HG02870 (cell line): Measurements from ENCODE around the gene HECW1.
A peak's percentile ranks its signal among the peaks of the same experiment; 100 is the strongest.
"Not testable (repeated sequence)": the region's sequence is repeated elsewhere in the genome, so short reads cannot be mapped to it uniquely, and the experiment has no call there.

Experiments
- ATAC-seq: cut with Tn5 transposase; IDR thresholded peaks from one replicate; pipeline ENCODE4 v1.9.1; 2021; ENCODE audit warnings: mild to moderate bottlenecking, moderate library complexity; ENCODE audit not compliant: unreplicated experiment

The HECW1 gene

GRCh38 chr7:43302773-43303460 is 190.5 kb downstream of the HECW1 start:
- ATAC-seq, result no peak

DNA sequence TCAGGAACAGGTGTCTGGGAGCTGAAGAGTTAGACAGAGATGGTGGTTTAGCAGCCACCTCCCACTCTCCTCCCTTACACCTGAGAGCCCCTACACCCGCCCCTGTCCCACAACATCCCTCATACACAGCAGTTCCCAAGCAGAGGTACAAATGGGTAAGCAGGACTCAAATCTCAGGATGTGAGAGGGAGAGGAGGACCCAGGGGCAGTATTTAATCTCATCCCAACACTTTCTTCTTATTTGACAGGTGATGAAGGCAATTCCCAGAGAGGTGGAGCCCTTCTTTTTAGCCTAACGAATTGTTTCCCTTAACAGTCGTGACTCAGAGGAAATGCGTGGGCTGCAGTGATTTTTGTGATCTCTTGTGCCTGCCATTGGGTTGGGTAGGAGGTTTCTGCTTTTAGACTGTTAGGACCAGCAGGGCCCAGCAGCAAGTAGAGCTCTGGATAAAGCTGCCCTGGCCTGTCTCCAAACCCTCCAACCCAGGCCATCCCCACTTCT is 191.3 kb downstream of the HECW1 start:
- ATAC-seq, result no peak

GRCh38 chr7:43306404-43306803 is 194.0 kb downstream of the HECW1 start:
- no peak for ATAC-seq

DNA sequence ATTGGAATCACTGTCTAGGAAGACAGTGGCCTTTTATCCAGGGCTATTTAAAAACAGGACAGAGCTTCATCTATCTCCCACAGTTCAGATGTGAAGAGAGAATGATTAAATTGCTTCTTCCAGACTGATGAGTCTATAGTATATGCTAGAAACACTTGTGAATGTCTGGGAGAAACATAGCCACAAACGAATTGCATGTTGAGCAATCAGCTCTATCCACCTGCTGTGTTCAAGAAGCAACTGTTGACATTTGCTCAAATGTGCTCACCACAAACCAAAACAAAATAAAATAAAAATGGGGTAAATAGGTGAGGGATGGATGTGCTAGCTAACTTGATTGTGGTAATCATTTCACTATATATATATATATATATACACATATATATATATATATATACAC is 195.1 kb downstream of the HECW1 start:
- no peak for ATAC-seq

DNA sequence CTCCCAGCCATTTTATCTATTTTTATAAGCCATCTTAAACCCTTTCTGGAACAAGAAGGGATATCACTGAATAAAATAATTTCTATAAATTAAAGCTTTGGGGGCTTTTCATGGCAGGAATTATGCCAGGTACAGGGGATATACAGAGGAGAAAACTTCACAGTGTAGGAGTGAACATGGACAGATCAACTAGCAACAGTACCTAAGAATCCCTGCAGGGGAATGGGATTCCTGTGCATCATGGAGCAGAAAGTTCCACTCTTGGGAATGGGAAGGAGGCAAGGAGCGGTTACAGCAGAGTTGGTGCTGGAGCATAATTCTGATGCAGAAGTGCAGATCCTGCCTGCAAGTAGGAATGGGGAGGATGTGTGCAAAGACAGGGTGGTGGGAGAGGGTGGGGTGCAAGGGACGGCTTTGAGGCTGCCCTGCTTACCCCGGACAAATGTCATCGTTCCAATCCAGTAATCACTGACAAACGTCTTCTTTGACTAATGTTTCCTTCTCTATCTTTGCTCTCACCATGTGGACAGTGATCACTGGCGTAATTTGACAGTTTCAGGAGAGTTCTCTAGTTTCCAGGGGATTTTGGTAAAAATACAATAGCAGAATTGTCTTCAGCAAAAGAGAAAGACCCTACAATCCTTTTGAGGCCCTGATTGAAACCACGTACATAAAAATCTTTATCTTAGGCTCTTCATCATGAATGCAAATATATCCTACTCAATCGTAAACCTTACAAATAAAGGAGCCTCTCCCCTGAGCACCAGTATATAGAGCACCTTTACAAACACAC is 196.7 kb downstream of the HECW1 start:
- ATAC-seq, result no peak

DNA sequence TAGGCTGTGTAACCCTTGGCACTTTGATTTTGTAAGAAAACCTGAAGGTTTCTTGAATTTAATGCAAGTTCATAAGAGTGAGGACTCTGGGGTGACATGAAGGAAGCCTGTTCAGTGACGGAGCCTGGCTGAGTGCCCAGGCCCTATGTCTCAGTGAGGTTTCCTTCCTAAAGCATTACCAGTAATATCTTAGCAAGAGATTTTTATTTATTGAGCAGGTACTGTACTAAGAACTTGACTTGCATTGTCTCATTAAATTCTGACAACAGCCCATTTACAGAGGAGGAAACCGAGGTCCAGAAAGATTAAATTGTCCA is 197.2 kb downstream of the HECW1 start:
- no peak for ATAC-seq

GRCh38 chr7:43311052-43311451 is 198.6 kb downstream of the HECW1 start:
- ATAC-seq, result no peak

GRCh38 chr7:43311694-43312093 is 199.2 kb downstream of the HECW1 start:
- no peak for ATAC-seq

DNA sequence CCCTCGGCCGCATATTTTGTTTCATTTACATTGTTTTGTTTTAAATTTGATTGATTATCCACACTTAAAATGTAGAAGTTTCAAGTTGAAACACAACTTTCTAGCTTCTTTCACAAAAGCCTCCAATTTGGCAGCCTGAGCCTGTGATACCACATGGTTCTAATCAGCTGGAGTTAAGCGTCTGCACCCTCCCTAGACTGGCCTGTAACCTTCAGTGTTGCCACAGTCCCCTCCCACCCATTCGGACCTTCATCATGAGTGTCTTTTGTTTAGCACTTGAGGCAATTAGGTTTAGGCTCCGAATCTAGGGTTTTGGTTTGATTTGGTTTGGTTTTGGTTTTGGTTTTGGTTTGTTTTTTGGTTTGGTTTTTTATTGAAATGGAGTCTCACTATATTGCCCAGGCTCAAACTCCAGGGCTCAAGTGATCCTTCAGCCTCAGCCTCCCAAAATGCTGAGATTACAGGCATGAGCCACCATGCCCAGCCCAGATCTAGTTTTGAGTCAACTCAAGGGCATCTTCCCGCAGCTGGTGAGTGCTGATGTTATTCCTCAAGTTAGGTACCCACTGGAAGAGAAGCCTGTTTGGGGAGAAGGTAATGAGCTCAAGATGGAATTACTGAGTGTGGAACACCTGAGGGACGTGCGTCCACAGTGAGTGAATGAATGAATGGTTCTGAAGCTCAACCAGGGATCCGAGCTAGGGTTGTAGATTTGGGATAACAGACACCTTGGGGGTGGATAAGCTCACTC is 201.4 kb downstream of the HECW1 start:
- no peak for ATAC-seq

DNA sequence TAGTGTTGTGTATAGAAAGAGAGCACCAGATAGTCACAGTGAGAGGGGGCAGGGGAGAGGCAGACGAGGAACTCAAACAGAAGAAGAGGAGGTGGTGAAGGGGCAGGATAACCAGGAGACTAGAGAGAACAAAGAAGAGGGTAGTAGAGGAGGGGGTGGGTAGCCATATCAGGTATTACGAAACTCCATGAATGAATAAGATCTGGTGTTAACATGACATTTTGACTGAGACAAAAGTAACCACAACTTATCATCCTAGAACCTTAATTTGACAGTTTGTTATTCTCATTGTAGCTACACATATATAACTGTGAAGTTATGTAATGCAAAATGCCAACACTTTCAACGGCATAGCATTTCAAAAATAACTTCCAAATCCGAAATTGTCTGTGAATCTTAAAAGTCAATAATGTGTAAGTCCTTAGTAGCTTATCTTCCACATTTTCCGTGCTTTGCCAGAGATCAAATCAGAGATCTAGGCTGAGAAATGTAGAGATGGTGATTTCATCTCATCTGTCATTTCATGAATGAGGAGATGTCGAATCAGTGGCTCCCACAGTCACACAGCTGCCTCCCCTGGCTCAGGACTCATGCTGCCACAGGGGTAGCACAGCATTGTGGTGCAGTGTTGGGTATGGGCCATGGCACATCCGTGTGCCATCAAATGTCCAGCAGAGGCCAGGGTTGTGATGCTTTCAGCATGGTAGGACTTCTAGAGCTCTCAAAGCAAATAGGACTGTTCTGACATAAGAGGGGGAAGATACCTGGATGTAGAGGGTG is 202.1 kb downstream of the HECW1 start:
- peak; percentile 63 for ATAC-seq

DNA sequence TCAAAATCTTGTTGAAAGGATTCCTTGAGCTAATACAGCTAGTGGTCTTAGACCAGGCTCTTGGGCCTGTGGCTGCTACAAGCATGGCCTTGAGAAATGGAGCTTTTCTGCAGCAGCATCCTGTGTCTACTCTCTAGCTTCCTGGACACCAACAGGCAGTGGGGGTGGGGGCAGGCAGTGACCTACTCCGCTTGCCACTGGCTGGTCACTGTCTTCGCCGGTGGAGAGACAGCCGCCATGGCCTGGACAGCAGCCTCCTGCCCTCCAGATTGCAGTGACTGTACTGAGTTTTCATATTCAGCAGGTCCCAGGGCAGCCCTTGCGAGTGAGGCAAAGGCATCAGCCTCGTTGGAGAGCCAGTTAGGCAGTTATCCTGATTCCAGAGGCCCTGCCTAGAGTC is 204.6 kb downstream of the HECW1 start:
- no peak for ATAC-seq

- ATAC-seq, result no peak
These were observed 205.8 kb downstream of the HECW1 start for GRCh38 chr7:43318188-43318770.

DNA sequence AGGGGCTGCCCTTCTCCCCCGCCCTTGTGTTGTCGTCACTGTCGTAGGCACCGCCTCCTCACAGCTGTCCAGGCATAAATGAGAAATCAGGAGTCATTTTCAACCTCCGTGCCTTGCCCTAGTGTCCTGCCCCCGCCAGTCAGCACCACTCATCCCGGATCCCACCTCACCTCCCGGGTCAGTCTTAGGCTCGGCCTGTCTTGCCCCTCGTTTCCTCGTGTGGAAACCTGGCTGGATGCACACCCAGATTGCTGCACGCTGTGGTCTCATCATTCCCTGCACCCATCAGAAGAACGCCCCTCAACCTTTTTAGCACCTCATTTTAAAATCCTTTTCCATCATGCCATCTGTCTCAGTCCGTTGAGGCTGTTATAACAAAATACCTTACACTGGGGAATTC is 213.1 kb downstream of the HECW1 start:
- ATAC-seq, result no peak

- no peak for ATAC-seq
These were observed 215.9 kb downstream of the HECW1 start for GRCh38 chr7:43328336-43328735.

DNA sequence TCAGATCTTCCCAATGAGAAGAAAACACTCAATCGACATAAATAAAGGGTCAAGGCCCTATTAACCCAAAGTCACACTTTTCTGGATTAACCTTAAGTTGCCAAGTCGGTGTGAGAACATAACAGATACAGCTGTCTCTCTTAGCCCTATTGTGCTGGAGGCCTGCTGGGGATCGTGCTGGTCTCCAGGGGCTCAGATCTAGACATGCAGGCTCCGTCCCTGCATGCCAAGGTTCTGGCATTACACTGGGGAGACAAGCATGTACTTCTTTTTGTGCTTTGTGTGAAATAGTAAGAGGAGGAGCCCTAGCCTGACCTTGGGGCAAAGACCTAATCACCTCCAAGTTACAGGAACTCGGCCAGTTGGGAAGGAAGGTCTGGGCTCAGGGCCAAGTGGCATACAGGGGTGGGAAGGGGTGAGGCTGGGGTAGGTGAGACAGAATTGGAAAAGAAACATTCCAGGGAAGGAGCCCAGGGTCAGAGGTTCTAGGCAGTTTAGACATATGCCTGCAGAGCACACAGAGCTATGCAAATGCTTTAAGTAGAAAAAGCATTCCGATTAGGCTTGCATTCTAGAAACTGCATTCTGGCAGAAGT is 216.4 kb downstream of the HECW1 start:
- ATAC-seq, result no peak

GRCh38 chr7:43332193-43332796 is 219.8 kb downstream of the HECW1 start:
- ATAC-seq, result no peak

GRCh38 chr7:43337191-43337590 is 224.7 kb downstream of the HECW1 start:
- ATAC-seq, result no peak

DNA sequence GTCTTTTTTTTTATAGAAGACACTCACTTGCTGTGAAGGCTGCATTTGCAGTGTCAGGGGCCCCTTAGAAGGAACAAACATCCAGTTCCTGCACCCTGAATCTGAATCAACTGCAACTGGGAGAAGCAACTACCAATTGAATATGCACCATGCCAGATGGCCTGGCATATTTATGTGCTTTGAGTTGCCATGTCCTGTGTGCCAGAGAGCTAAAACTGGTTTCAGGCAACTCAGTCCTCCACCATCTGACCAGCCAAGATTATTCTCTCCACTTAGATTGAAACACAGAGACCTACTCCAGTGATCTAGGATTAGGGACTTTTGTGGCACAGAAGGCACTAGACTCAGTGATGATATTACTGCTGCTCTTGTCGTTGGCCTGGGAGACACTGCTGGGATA is 225.4 kb downstream of the HECW1 start:
- no peak for ATAC-seq

- no peak for ATAC-seq
These were observed 228.7 kb downstream of the HECW1 start for GRCh38 chr7:43341132-43341531.

DNA sequence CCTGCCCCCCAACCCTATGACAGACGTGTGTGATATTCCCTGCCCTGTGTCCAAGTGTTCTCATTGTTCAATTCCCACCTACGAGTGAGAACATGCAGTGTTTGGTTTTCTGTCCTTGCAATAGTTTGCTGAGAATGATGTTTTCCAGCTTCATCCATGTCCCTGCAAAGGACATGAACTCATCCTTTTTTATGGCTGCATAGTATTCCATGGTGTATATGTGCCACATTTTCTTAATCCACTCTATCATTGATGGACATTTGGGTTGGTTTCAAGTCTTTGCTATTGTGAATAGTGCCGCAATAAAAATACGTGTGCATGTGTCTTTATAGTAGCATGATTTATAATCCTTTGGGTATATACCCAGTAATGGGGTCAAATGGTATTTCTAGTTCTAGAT is 231.0 kb downstream of the HECW1 start:
- ATAC-seq, result not testable (repeated sequence)
